ENCODE results near the gene UTRN.

The UTRN gene

GRCh38 chr6:144284783-144285547, at the start of gene UTRN:
Gene UTRN (plus strand): TSS chr6:144285335. CDS start chr6:144291829, 6,494 bp downstream.
- DNase-seq, result peak; percentile 62

DNA sequence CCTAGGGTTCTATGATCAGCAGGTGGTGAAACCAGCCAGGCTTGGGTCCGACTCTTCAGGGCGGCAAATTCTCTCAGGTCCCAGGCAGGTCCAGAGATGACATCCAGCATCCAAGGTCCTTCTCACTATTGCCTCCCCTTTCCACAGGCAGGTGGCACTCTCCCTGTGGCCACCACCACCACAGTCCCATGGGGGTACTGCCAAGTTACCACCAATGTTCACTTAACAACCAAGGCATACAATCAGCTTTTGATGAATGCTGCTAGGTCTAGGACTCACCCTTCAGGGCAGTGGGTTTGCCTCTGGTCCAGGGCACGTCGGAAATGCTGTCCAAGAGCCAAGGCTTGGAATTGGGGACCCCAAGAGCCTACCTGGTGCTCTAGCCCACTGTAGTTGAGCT, 40.4 kb upstream of the UTRN start:
- no peak for DNase-seq

- no peak for DNase-seq
Measured at GRCh38 chr6:144246988-144247387, 38.1 kb upstream of the UTRN start.

- peak; percentile 77 for DNase-seq
Measured at GRCh38 chr6:144248003-144248402, 37.1 kb upstream of the UTRN start.

DNA sequence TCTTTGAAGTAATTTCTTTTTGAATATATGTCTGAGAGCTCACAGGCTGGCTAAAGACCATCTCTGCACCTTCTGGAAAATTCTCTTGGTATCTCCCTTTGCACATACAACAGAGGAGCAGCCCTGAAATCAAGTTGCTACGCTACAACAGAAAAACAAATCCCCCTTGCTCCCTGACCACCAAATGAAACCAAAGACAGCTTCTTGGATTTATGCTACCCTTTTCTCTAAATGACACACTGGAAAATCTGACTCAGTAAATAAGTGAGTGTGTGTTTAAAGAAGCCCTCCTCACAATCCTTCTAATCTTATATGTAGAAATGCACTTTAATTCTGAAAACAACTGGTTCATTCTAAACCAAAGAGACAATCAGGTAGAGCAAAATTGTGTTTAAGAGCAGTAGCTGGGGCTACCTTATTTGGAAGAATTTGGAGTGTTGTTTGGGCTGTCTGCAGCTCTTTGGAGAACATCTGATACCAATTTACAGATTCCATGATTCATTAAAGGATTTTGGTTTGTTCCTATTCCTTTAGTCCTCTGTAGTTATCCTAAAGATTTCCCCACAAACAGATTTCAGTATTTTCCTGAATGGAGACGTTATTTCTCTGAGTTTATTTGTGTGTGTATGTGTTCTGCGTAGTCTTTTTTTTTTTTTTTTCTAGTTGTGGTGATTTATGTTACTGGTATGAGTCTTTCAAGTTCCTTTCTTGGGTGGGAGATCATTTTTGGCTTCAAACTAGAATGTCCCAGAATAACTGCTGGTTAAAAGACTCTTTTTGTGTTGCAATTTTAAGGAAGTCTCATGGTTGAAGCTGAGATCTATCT, 36.4 kb upstream of the UTRN start:
- DNase-seq, result peak; percentile 87

DNA sequence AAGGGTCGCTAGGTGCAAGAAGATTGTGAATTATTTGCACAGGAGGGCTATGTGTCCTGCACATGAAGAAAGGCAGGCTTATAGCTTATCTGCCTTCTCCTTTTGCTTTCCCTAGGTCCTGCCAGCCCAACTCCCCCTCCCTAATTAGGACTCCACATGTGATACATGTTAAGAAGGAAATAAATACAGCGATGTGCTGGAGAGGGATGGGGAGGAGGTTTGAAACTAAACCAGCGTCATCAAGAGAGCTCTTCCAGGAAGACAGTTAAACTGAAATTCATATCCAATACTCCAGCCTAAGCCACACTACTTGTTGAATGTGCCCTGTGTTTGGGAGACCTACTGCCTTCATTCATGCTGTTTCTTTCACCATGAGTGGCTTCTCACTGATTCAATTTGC, 34.9 kb upstream of the UTRN start:
- DNase-seq, result peak; percentile 40

GRCh38 chr6:144252259-144252658, 32.9 kb upstream of the UTRN start:
- no peak for DNase-seq

DNA sequence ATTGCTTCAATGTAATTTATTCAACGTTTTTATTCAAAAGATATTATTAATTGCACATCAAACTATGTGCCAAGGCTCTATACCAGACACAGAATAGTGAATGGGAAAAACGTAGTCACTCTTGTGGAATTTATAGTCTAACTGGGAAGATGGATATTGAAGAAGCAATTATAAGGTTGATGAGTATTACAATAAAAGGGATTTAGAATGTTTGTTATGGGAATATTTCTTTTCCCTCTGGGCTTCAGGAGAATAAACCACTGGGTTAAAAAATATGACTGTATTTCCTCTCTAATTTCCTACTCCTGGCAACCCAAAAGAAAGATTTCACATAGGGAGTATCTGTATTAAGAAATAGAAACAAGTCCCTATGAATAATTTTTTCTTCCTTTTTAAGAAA, 25.1 kb upstream of the UTRN start:
- no peak for DNase-seq

GRCh38 chr6:144262470-144263369, 22.4 kb upstream of the UTRN start:
- peak; percentile 26 for DNase-seq

- no peak for DNase-seq
Measured at GRCh38 chr6:144263786-144264185, 21.3 kb upstream of the UTRN start.

DNA sequence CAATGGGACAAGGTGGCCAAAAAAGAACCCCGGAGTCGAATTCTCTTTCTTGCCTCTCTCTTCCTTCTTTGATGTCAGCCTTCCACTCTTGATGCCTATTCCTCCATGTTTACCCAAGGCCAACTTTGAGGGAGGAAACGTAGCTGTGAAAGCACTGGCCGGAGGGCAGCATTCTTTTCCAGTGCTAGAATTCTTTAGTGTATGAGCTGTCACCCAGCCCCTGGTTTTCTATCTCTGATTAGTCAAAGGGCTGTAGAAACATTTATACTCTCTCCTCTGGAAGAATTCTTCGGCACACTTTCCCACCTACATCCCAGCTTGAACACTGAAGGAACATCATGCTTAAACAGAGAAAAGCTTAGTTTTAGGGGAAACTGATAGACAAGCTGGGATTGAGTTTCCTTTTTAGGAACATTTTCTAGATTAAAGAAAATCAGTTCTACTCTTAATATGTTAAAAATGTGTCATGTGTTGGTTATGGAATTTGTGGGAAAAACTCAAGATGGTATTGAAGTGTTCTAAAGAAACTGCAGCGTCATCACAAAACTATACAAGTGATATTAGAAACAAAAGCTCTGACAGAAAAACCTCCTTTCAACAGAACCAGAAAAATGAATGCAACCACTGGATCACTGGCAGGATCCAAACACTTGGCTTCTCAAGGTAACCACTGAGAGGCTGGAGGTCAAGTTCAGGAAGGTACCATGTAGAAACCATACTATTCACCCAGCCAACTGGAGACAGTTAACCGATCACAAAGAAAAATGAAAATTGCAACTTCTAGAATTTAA, 20.7 kb upstream of the UTRN start:
- no peak for DNase-seq

- DNase-seq, result no peak
Measured at GRCh38 chr6:144265061-144265357, 20.1 kb upstream of the UTRN start.

GRCh38 chr6:144265390-144265789, 19.7 kb upstream of the UTRN start:
- DNase-seq, result no peak

- no peak for DNase-seq
Measured at GRCh38 chr6:144266091-144266649, 19.0 kb upstream of the UTRN start.

DNA sequence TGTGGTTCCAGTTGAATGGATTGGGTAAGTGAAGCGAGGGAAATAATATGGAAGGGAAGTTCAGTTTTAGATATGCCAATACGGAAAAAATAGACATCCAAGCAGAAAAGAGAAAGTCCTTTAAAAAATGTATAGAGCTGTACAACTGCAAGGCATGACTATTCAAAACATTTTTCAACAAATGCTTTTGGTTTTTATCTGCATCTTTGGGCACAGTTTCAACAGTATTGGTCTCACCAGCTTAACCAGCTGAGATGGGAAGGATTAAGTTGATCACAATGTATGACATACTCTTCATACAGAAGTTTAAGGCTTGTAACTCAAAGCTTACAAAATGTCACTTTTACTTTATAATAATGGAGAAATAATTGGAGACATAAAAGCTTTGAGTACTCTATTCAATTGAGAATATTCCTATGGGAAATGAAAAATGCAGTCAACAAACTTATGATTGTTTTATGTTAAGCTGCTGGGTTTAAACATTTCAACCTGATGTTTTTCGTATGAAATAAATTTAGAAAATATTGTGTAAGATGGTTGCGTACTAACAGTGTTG, 16.3 kb upstream of the UTRN start:
- no peak for DNase-seq

- DNase-seq, result no peak
Measured at GRCh38 chr6:144277174-144277573, 8.0 kb upstream of the UTRN start.

- DNase-seq, result no peak
Measured at GRCh38 chr6:144277605-144278227, 7.4 kb upstream of the UTRN start.

DNA sequence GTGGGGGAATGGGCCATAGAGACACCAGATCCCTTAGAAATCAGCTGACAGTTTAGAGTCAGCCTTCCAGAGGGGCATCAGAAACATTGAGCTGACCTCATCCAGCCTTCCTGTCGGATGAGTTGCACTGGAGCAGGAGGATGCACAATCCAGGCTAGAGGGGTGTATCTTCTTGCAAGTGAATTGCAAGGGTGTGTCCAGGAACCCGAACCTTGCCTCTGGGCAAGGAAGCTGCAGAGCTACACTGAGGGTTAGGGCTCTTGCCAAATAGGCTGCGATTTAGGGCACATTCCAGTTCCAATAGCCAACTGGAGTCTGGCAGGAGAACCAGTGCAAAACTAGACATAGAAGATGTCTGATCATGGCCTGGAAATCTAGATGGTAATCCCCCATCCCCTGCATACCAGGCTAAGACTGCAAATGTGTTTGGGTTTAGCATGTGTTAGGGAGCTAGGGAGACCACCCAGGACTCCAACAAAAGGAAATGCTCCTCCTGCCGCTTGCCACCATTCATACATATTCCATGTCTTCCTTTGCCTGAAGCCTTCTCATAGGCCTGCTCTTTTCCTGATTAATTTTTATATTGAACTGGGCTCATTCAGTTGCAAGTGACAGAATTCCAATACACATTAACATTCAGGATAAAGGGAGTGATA, 6.3 kb upstream of the UTRN start:
- no peak for DNase-seq

DNA sequence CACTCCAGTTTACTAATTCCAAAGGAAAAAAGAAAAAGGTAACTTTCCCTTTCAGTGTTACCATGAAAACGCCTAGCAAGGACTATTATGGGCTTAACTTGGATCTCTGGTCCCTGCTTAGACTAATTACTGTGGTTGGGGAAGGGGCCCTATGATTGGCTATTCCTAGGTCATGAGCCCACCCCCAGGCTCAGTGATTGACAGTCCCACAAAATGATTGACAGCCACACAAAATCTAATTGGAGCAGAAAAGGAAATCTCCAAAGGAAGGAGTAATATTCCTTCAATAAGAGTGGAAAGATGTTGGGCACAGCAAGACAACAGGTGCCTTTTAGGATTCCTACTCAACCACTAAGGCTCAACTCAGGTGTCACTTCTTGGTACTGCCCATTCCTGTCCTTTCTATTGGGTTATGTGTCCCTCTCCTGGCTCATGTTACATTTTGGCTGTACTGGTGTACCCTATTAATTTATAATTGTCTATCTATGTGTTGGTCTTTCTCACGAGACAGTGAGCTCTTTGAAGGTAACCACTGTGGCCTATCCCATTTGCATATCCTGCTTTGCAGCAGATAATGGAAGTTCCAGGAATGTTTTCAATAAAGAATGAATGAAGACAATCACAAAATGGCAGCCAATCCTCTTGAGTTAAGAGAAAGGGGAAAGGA, 5.5 kb upstream of the UTRN start:
- DNase-seq, result no peak

Data from activated CD4-positive, alpha-beta T cell treated with anti-CD3 and anti-CD28 coated beads, Interleukin-2, Interleukin-6, amounts not matched to agents 100 ng/mL and 50 ng/mL, durations not matched to agents 16 hours and 8 hours (primary cell).